Measurements from ENCODE around the gene HGFAC.
"Not testable (repeated sequence)": the region's sequence is repeated elsewhere in the genome, so short reads cannot be mapped to it uniquely, and the experiment has no call there.

HGFAC gene

DNA sequence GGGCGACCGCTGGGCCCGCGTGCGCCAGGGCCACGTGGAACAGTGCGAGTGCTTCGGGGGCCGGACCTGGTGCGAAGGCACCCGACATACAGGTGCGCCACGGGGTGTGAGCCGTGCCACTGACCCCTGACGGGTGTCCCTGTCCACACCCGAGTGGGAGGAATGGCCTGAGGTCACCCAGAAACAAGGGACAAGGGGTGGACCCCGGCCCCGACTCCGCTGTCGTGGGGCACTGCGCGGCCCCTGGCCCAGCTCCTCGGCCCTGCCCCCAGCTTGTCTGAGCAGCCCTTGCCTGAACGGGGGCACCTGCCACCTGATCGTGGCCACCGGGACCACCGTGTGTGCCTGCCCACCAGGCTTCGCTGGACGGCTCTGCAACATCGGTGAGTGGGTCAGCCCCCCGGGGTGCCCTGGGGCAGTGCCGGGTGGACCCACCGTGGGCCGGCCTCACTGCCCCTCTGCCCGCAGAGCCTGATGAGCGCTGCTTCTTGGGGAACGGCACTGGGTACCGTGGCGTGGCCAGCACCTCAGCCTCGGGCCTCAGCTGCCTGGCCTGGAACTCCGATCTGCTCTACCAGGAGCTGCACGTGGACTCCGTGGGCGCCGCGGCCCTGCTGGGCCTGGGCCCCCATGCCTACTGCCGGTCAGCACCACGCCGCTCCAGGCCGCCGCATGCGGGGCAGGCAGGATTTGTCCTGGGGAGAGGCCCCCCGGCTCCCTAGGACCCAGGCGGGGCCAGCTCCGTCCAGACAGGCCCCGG is 2.8 kb downstream of the HGFAC start:
- DNase-seq: no peak

DNA sequence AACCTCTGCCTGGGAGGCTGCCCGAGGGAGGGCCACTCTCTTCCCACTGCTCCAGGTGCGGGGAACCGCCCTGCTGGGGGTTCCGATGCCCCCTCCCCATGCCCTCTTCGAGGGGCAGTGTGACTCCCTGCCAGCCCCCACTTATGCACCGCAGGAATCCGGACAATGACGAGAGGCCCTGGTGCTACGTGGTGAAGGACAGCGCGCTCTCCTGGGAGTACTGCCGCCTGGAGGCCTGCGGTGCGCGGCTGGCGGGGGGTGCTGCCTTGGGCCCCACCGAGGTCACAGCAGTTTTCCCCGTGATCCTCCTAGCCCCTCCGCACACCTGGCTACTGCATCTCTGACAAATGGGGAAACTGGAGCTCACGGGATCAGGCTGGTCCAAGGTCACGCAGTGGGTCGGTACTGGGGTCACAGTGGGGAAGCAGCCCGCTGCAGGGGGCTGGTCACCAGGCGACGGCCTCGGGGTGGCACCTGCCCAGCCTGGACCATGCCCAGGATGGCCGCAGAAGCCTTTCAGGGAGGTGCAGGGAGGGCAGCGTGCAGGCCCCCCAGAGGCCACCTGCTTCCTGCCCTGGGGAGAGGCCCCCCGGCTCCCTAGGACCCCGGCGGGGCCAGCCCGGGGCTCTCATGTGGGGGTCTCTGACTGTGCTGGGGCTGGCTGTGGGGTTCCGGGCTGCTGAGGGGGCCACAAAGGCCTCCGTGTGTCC is 3.5 kb downstream of the HGFAC start:
- DNase-seq: no peak

DNA sequence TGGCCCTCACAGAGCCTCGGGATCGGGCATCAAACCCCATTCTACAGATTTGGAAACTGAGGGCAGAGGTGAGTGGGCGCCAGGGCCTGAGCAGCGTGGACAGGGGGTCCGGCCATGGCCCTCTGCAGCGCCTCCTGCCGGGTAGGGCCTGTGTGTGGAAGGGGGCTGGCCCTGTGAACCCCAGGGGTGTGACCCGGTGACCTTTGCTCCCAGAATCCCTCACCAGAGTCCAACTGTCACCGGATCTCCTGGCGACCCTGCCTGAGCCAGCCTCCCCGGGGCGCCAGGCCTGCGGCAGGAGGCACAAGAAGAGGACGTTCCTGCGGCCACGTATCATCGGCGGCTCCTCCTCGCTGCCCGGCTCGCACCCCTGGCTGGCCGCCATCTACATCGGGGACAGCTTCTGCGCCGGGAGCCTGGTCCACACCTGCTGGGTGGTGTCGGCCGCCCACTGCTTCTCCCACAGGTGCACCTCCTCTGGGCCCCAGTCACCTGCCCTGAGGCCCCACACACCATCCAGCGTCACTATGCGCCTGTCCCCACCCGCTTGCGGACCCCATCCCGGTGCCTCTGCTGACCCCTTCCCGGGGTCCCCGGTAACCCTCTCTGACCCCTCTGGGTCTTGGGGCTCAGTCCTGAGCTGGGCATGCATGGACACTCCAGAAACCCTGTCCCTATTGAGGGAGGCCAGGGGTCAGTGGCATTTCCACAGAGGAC is 4.2 kb downstream of the HGFAC start:
- DNase-seq: no peak

DNA sequence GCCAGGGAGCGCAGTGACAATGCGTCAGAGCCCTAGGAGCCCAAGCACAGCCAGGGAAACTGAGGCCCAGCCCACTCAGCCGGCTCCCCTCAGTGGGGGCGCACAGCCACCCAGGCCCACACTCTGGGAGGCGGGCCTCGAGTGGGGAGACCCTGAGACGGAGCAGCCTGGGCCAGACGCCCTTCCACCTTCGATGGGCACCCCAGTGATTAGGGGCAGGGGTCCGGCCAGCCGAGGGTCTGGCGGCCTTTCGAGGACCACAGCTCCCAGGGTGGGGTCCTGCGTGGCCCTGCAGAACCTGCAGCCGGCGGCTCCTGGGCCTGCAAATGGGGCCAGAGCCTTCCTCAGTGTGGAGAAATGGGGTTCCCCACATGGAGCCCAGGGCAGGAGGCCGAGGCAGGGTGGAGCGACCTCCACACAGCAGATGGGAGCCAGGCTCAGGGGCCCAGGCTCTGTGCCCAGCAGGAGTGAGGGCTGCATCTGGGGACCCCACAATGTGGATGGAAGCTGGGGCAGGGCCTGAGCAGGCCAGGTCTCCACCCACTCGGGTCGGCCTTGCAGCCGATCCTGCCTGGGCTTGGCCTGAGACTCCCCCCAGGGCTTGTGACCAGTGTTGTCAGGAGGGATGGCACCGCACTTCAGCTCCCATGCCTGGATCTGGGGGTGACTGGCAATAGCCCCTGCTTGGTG is 5.0 kb downstream of the HGFAC start:
- no peak for DNase-seq

DNA sequence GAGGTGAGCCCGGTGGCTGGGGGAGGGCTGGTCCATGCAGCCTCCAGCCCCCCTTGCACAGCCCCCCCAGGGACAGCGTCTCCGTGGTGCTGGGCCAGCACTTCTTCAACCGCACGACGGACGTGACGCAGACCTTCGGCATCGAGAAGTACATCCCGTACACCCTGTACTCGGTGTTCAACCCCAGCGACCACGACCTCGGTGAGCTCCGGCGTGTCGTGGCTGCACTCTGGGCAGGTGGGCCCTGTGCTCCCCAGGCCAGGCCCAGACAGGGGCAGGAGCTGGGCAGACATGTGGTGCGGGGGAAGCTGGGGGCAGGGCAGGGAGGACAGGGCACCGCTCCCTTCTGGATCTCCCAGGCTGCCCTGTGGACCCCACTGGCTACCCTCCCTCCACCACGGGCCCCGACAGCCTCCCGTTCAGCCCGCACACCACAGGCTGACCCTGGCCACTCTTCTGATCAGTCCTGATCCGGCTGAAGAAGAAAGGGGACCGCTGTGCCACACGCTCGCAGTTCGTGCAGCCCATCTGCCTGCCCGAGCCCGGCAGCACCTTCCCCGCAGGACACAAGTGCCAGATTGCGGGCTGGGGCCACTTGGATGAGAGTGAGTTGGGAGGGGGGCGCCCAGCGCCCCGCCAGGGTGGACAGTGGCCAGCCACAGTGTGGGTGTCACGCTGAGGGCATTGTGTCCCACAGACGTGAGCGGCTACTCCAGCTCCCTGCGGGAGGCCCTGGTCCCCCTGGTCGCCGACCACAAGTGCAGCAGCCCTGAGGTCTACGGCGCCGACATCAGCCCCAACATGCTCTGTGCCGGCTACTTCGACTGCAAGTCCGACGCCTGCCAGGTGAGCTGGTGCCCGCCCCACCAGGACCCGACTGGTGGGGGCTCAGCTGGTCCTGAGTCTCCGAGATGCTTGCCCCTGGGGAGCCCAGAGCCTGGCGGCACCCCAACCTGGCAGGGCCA is 5.9 kb downstream of the HGFAC start:
- no peak for DNase-seq

DNA sequence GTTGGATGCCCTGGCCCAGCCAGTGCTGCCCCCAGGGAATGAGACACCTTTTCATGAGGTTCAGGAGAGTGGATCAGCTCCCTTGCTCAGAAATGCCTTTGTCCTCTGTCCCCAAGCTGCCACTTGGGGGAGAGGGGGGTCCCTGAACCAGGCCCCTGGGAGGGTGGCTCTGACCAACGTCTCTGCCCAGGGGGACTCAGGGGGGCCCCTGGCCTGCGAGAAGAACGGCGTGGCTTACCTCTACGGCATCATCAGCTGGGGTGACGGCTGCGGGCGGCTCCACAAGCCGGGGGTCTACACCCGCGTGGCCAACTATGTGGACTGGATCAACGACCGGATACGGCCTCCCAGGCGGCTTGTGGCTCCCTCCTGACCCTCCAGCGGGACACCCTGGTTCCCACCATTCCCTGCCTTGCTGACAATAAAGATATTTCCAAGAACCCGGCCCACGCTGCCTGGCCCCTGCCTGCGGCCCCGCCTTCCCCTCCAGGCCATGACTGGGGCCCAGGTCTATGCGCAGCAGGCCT is 7.3 kb downstream of the HGFAC start:
- no peak for DNase-seq

DNA sequence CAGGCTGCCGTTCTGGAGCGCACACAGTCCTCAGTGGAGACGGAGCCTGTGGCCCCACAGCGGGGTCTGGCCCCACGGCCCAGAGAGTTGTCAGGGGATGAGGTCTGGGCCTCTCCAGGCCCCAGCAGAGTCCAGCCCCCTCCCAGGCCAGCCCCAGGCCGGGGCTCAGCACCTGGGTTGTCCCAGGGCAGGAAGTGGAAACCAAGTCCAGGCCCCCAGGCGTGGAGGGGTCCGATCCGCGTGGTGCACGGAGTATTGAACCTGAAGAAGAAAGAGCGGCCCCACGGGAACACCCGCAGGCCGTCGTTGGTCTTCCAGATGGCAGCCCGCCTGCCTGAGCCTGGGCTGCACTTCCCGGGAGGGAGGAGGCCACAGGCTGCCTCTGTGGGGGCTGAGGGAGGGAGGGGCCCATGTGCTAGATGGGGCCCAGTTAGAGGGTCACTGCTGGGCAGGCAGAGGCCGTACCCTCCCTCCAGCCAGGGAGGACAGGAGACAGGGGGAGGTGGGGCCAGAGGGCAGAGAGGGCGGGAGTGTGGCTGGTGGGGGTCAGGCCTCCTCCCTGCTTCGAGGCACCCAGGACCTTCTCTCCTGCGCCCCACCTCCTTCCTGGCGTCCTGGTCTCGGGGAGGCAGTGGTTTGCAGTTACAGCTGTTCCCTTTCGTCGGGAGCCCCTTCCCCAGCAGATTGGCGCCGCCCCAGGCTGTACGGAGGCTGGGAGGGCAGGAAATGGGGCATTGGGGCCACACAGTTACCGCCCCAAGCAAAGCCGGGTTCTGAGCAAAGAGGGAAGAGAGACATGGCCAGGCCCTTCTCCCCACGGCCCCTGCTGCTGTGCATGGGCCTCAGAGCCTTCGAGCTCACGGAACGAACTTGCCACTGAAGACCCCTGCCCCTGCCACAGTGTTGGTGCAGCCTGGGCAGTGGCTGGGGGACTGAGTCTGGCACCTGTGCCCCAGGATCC is 8.1 kb downstream of the HGFAC start:
- DNase-seq: no peak

DNA sequence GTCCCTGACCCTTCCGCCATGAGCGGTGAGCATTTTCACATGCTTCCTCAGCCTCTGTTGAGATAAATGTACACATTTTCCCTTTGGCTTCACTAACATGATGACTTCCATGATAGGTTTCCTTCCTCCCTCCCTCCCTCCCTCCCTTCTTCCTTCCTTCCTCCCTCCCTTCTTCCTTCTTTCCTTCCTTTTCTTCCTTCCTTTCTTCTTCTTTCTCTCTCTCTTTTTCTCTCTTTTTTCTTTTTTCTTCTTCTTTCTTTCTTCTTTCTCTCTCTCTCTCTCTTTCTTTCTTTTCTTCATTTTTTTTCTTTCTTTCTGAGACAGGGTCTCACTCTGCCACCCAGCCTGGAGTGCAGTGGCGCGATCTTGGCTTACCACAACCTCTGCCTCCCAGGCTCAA is 8.9 kb downstream of the HGFAC start:
- no peak for DNase-seq

DNA sequence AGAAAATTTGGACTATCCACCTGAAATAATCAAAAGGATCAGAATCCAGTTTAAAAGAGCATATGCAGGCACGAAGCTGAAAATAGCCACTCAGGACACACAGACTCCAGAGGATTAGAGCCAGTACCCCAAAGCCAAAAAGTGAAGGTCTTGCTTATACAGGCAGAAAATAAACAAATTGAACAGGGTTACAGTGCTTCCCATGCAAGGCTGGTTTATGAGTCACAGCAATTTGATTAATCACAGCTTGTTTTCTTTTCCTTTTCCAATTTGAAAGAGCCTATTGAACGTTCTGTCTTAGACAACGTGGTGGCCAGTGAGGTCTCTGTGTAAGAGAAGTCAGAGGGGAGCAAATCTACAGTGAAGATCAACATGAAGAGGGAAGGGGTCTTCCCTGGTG is 10.2 kb downstream of the HGFAC start:
- no peak for DNase-seq

DNA sequence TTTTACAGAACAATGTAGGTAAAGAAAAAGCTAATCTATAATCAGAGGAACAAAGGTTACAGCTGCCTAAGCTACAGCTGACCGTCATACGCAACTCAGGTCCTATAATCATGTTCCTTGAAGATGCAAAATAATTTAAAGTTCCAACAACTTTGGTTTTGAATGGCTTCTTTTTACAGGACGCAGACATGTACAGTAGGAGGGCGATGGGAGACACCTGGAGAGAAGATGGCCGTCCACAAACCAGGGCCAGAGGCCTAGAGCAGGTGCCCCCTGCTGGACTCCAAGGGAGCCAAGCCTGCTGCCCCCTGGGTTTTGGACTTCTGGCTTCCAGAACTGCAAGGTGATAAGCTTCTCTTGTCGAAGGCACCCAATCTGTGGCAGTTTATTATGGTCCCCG is 10.6 kb downstream of the HGFAC start:
- no peak for DNase-seq

DNA sequence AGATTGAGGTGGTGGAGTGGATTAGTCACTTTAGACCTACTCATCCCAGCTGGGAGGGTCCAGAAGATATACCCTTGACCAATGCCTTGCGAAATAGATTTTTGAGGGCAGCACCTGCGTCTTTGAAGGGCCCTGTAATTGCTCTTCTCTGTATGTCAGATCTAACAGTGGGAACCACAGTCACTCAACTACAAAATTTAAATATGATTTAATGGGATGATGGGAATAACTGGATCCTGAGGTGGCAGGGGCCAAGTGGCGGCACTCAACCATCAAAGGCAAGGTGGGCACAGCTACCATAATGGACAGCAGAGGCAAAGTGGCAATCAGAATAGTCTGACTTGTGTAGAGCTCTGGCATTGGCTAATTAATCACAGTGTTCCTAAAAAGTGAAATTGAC is 13.8 kb downstream of the HGFAC start:
- not testable (repeated sequence) for DNase-seq

DNA sequence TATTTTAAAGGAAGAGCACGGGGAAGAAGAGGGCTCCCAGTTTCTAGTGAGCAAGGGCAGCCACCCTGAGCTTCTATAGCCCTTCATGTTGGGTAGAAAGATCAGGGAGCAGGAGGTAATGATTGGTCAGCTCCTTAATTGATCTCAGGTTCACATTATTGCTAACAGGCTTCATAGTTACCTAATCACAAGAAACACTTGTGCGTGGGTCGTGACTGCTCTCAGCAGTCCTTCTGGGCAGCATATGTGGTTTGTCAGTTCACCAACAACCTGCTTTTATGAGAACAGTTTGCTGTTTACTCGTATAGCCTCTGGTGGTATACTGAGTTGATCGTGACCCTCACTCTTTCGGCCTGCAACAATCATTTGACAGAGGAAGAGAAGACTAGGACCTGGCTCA is 16.6 kb downstream of the HGFAC start:
- no peak for DNase-seq

DNA sequence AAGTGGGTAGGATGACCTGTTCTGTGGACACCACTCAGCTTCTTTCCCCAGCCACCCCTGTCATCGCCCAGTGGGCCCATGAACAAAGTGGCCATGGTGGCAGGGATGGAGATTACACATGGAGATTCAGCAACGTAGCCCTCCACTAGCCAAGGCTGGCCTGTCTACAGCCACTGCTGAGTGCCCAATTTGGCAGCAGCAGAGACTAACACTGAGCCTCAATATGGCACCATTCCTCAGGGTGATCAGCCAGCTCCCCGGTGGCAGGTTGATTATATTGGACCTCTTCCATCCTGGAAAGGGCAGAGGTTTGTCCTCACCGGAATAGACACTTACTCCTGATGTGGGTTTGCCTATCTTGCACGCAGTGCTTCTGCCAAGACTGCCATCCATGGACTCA is 17.4 kb downstream of the HGFAC start:
- not testable (repeated sequence) for DNase-seq

DNA sequence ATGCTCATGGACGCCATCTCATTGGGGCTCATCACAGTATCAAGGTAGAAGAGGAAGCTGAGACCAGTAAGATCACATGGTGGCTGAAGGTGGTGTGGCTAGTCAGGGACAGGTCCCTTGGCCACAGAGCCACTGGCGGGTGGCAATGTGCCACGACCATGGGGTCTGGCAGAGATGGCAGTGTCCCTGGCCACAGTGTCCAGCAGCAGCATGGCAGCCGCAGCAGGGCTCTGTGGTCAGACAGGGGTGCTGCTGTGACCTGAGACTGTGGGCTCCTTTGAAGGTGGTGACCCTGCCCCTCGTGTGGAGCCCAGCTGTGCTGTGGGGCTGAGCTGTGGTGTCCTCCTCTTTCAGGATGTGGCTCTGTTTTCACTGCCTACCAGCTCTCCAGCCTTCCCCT is 19.2 kb downstream of the HGFAC start:
- no peak for DNase-seq

DNA sequence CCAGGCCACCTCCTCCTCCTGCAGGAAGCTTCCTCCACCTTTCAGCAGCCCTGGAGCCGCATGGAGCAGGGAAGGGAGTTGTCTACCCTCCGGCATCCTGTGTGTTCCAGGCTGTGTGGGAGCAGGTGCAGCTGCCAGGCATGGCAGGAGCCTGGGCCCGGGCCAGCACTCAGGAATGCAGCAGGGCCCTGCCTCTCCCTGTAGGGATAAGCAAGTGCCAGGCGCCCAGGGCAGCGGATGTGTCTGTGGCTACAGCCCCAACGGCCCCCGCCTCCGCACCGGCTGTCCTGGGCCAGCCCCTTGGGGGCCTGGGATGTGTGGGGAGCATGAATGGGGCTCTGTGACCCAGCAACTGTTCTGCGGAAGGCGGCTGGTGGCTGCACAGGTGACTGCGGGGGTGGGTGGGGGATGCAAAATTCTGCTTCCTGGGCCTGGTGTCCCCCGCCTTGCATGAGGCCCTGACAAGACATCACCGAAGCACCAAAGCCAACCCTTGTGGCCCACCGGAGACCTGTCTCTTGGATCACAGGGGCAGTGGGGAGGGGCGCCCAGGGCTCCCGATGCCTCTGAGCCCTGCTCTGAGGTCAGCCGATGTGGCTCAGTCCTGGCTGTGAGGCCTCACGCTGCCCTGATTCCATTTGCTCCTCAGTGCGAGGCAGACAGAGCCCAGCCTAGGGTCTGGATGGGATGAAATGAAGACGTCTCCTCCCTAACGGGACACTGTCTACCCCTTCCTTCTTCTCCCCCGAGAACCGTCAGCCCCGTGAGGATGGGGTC is 19.9 kb downstream of the HGFAC start:
- no peak for DNase-seq

DNA sequence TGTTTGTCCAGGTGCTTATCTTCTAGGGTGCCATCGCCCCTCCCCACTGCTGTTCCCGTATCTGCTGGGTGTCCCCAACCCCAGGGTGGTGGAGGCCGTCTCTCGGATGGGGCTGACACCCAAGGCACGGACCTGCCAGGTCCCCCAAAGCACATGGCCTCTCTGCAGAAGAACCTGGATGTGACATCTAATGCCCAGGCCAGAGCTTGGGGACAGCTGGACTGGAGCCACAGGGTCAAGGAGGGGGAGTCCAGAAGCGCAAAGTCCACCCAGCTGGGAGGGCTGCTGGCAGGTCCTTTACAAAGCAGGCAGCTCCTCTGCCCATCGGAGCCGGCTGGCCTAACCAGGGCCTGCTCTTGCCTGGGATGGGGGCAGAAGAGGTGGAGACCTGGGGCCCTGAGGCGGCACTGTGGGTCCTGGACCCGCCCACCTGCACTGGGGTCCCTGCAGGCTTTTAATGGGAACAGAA is 20.6 kb downstream of the HGFAC start:
- no peak for DNase-seq

DNA sequence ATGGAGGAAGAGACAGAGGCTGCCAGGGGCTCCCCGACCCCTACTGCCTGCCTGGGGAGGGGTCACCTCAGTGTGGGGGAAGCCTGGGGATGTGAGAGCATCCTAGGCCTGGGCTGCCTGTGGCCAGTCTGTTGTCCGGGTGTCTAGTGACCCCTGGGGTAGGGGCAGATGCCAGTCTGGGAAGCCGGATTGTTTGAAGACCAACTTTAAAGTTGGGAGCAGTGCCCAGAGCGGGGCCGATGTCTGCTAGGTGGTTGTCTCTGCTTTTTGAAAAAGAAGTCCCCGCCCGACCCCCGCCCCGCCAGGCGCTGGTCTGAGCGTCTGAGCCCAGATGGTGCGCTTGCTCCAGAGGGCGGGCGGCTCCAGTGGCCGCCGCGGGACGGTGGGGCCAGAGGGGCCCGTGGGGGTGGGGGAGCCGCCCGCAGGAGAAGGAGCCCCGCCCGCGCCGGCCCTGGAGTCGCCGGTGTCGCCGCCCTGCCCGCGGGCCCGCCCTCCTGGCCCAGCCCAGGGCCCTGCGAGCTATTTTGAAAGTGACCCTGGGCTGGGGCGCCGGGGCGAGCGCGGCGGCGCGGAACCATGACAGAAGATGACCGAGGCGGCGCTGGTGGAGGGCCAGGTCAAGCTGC is 21.1 kb downstream of the HGFAC start, which contains the start of gene DOK7:
Gene DOK7, plus strand, starts transcription at position 517 of the 626 bp plus-strand sequence. Its CDS starts 70 bp downstream, at position 587.
- peak; percentile 22 for DNase-seq

DNA sequence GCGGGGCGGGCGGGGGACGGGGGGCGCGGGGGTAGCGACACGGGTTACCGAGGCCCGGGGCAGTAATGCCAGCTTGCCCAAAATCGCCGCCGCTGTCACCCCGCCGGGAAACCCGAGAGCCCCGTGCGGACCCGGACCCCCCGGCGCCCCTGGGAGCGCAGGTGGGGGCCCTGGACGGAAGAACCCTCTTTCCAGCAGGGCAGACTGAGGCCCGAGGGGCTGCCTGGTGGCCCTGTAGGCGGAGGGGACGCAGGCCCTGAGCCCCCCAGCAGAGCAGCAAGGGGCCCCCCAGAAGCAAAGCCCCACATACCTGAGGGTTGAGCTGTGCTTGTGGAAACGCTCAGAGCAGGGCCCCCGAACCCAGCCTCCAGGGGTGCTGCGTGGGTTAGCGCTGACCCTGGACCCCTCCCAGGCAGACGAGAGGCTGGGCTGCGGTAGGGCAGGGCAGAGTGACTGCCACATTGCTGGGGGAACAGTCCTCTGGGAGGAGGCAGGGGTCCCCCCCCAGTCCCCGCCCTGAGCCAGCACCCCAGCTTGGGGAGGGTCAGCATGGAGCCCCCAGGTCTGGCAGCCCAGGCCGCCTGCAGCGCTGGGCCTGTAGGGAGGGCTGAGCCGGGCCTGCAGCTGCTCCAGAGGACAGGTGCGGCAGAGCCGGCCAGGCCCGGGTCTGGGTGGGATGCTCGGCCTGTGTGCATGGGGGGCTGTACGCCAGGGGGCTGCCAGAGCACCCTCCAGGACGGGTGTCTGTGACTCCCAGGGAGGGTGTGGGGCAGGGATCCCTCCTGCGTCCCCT is 22.0 kb downstream of the HGFAC start:
- DNase-seq: no peak

Data from hematopoietic multipotent progenitor cell treated with erythropoietin and hydrocortisone succinate and interleukin-3 and kit ligand, for 6 days (in vitro differentiated cells).